Measurements from ENCODE around the gene APPL2. TPM values are rescaled to one million over a fixed set of nuclear protein-coding genes. Genes with fewer than 3 reads are reported as not detected.
"Not testable (repeated sequence)": the region's sequence is repeated elsewhere in the genome, so short reads cannot be mapped to it uniquely, and the experiment has no call there.

The APPL2 gene
- total and polyA plus RNA-seq, 7 donors, result 15.3 to 116 (median 46.5) TPM

DNA sequence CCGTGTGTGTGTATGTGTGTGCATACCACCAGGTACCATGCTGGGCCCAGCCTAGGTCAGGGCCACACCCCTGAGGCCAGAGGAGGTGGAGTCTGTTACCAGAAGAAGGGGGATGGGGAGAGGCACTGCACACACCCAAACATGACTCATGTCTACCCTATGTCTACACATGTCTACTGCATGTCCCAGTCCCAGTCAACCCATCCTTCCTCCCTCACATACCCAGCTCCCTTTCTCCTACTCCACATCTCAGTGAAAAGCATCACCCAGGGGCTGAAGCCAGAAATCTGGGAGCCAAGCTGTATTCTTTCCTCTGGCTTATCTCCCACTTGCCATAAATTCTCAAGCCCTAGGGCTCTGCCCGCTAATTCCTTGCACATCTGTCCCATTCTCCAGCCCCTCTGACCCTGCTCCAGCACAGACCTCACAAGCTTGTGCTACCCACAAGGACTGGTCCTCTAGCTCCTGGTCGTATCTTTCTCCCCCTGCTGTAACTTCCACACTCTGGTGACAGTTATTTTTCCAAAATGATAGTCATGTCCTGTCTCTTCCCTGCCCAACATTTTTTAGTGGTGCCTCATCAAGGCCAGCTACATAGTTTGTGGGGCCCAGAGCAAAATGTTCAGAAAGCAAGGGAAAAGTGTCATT, 18.0 kb upstream of the APPL2 start:
- no peaks in the 10 kb centered on the region for H3K36me3 ChIP-seq
- H3K4me3 ChIP-seq, result no peak overlapping the region
- 80 to 82% methylated on average over 3 of the region's 3 CpGs for WGBS, 2 donors
- no peak for TF ChIP-seq EP300 (IDR thresholded peaks at IDR 0.05)
- no peak for TF ChIP-seq POLR2AphosphoS5 (IDR thresholded peaks at IDR 0.05)
- no peak for TF ChIP-seq POLR2A (IDR thresholded peaks at IDR 0.05)
- H3K27ac ChIP-seq, result peak overlapping the region in 1 of 4 donors; percentile 27
- H3K4me1 ChIP-seq, result no peaks in the 10 kb centered on the region
- no peaks in the 10 kb centered on the region for H3K9me3 ChIP-seq
- DNase-seq, result no peak
- intact Hi-C loops (cut with DNase I), result no loop called here
- H3K27me3 ChIP-seq, result no peaks in the 10 kb centered on the region

DNA sequence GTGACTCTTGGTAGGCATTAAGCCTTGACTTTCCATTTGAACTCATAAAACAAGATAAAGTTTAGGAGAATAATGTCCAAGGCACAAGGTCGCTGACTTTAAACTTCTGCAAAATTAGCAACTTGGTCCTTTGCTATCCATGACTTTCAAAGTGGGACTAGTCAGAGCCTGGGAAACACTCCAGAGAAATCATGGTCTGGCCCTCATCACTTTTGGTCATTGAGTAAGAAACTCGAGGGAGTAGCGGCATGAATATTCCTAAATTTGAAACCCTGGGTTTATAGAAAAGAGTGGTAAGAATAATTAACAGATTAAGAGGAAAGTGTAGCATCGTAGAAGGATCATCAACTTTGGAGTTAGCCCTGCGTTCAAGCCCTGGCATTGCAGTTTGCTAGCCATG, 16.9 kb upstream of the APPL2 start:
- H3K4me3 ChIP-seq, result no peak overlapping the region
- 95 to 96% methylated on average over 5 of the region's 5 CpGs for WGBS, 2 donors
- H3K4me1 ChIP-seq, result no peaks in the 10 kb centered on the region
- no peak overlapping the region for H3K27ac ChIP-seq
- H3K36me3 ChIP-seq, result no peaks in the 10 kb centered on the region
- no peaks in the 10 kb centered on the region for H3K27me3 ChIP-seq
- H3K9me3 ChIP-seq, result no peaks in the 10 kb centered on the region
- TF ChIP-seq EP300 (IDR thresholded peaks at IDR 0.05) (no peak), POLR2A (IDR thresholded peaks at IDR 0.05) (no peak), POLR2AphosphoS5 (IDR thresholded peaks at IDR 0.05) (no peak)
- TF ChIP-seq, protein P1, sequence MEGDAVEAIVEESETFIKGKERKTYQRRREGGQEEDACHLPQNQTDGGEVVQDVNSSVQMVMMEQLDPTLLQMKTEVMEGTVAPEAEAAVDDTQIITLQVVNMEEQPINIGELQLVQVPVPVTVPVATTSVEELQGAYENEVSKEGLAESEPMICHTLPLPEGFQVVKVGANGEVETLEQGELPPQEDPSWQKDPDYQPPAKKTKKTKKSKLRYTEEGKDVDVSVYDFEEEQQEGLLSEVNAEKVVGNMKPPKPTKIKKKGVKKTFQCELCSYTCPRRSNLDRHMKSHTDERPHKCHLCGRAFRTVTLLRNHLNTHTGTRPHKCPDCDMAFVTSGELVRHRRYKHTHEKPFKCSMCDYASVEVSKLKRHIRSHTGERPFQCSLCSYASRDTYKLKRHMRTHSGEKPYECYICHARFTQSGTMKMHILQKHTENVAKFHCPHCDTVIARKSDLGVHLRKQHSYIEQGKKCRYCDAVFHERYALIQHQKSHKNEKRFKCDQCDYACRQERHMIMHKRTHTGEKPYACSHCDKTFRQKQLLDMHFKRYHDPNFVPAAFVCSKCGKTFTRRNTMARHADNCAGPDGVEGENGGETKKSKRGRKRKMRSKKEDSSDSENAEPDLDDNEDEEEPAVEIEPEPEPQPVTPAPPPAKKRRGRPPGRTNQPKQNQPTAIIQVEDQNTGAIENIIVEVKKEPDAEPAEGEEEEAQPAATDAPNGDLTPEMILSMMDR (IDR thresholded peaks at IDR 0.05), result no peak
- intact Hi-C loops (cut with DNase I), result no loop called here
- DNase-seq, result no peak

DNA sequence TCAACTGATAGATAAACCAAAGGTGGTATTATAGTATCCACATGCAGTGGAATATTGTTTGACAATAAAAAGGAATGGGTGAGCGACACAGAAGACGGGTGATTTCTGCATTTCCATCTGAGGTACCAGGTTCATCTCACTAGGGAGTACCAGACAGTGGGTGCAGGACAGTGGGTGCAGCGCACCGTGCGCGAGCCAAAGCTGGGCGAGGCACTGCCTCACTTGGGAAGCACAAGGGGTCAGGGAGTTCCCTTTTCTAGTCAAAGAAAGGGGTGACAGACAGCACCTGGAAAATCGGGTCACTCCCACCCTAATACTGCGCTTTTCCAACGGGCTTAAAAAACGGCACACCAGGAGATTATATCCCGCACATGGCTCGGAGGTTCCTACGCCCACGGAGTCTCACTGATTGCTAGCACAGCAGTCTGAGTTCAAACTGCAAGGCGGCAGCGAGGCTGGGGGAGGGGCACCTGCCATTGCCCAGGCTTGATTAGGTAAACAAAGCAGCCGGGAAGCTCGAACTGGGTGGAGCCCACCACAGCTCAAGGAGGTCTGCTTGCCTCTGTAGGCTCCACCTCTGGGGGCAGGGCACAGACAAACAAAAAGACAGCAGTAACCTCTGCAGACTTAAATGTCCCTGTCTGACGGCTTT, 9.9 kb upstream of the APPL2 start:
- H3K4me3 ChIP-seq; H3K9me3 ChIP-seq; H3K27ac ChIP-seq; H3K27me3 ChIP-seq; DNase-seq; intact Hi-C loops (cut with DNase I); H3K36me3 ChIP-seq; H3K4me1 ChIP-seq: not testable (repeated sequence)
- WGBS, 2 donors, result 86 to 88% methylated on average over 20 of the region's 20 CpGs

DNA sequence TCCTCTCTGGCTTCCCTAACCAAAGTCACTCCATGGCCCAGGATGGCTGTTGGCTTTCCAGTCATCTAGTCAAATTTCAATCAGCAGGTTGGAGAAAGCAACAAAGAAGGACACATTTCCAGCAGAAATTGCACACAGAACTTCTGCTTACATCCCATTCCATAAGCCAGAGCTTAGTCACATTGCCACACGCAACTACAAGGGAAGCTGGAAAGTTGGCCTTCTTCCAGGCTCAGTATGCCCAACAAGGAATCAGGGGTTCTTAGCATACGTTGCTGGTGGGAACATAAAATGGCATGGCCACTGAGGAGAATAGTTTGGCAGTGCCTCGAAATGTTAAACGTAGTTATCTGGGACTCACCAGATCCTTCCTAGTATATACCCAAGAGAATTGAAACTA, 9.3 kb upstream of the APPL2 start:
- intact Hi-C loops (cut with DNase I), result no loop called here
- Histone ChIP-seq H3K9me3 (no peaks in the 10 kb centered on the region), H3K4me3 (no peak overlapping the region), H3K4me1 (no peaks in the 10 kb centered on the region), H3K27ac (no peak overlapping the region), H3K36me3 (no peaks in the 10 kb centered on the region), H3K27me3 (no peaks in the 10 kb centered on the region)
- TF ChIP-seq, protein P1 (IDR thresholded peaks at IDR 0.05), result no peak
- no peak for TF ChIP-seq POLR2A (IDR thresholded peaks at IDR 0.05)
- no peak for TF ChIP-seq EP300 (IDR thresholded peaks at IDR 0.05)
- TF ChIP-seq POLR2AphosphoS5 (IDR thresholded peaks at IDR 0.05), result no peak
- 91 to 95% methylated on average over 4 of the region's 4 CpGs for WGBS, 2 donors
- no peak for DNase-seq

DNA sequence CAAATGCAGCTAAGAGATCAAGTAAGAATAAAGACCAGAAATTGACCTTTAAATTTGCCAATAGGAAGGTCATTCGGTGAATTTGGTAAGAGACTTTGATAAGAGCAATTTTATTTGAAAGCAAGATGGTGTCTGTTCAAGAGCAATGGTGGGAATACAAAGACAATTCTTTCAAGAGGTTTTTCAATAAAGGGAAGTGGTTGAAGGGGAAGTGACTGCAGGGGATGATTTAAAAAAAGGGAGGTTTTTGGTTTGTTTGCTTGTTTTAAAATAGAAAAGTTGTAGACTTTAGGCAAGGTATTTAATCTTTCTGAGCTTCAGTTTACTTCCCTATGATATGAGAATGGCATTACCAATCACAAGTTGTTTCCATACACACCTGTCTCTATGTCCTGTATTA, 4.3 kb upstream of the APPL2 start:
- no peak for DNase-seq
- 88 to 95% methylated on average over 1 of the region's 1 CpG for WGBS, 2 donors
- H3K27me3 ChIP-seq, result no peaks in the 10 kb centered on the region
- H3K27ac ChIP-seq, result no peak overlapping the region
- no peak overlapping the region for H3K4me3 ChIP-seq
- H3K4me1 ChIP-seq, result peaks cover 0 to 3% (median 0%) of the 10 kb centered on the region in 4 donors
- intact Hi-C loops (cut with DNase I), result no loop called here
- H3K36me3 ChIP-seq, result no peaks in the 10 kb centered on the region
- H3K9me3 ChIP-seq, result no peaks in the 10 kb centered on the region
- TF ChIP-seq EP300 (IDR thresholded peaks at IDR 0.05) (no peak), POLR2A (IDR thresholded peaks at IDR 0.05) (no peak), POLR2AphosphoS5 (IDR thresholded peaks at IDR 0.05) (no peak)
- TF ChIP-seq, protein P1 (IDR thresholded peaks at IDR 0.05), result no peak

Measured in sigmoid colon (tissue), 7 donors.